ENCODE results near the gene TARS3.

DNA sequence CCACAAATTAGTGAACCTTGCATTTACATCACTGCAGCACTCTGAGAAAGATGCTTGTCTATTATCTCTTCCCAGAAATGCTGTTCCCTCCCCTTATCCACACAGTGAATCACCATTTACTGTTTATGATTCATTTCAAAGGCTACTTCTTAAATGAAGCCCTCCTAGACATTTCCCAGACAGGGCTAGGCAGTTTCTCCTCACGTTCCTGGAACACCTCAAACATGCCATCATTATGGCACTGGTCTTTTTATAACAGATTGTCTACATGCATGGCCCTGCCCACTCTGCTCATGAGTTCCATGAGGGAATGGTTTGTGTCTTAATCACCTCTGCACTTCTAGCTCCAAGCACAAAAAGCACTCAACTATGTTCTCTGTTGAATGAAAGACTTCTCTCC, 39.9 kb downstream of the TARS3 start:
- TF ChIP-seq POLR2A (IDR thresholded peaks at IDR 0.05; ENCODE audit: low read length) (no peak), KDM1A (IDR thresholded peaks at IDR 0.05; ENCODE audit: low read depth) (no peak), MYC (IDR thresholded peaks at IDR 0.05; ENCODE audit: borderline replicate concordance, low read length) (no peak)
- TF ChIP-seq, protein P1, sequence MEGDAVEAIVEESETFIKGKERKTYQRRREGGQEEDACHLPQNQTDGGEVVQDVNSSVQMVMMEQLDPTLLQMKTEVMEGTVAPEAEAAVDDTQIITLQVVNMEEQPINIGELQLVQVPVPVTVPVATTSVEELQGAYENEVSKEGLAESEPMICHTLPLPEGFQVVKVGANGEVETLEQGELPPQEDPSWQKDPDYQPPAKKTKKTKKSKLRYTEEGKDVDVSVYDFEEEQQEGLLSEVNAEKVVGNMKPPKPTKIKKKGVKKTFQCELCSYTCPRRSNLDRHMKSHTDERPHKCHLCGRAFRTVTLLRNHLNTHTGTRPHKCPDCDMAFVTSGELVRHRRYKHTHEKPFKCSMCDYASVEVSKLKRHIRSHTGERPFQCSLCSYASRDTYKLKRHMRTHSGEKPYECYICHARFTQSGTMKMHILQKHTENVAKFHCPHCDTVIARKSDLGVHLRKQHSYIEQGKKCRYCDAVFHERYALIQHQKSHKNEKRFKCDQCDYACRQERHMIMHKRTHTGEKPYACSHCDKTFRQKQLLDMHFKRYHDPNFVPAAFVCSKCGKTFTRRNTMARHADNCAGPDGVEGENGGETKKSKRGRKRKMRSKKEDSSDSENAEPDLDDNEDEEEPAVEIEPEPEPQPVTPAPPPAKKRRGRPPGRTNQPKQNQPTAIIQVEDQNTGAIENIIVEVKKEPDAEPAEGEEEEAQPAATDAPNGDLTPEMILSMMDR (IDR thresholded peaks at IDR 0.05) = no peak
- TF ChIP-seq, protein P2, sequence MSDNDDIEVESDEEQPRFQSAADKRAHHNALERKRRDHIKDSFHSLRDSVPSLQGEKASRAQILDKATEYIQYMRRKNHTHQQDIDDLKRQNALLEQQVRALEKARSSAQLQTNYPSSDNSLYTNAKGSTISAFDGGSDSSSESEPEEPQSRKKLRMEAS (IDR thresholded peaks at IDR 0.05) = peak; percentile 56

Measured in A549 (cell line).